ENCODE data around the gene MMP2. TPM values are rescaled to one million over a fixed set of nuclear protein-coding genes. Genes with fewer than 3 reads are reported as not detected.

Gene MMP2
- total and polyA plus RNA-seq, 2 of the 8 experiments (the other 6 are each of a cell fraction or from before 2014, with no cell fraction given), result 33.6 to 58.2 TPM

- Histone ChIP-seq H3K27ac (ENCODE audit: low read depth, low read length) (no peak overlapping the region), H4K8ac (ENCODE audit: extremely low read depth, insufficient read depth, low read length) (no peak overlapping the region), H4K91ac (replicated peaks; ENCODE audit: insufficient read length, low read length) (no peak overlapping the region), H3K36me3 (ENCODE audit: control insufficient read depth in 2 of 4, insufficient read depth in 4 of 4, low read length in 3 of 4) (no peaks in the 10 kb centered on the region), H4K20me1 (replicated peaks in 1 of 2; ENCODE audit: control insufficient read depth in 1 of 2, insufficient read depth in 2 of 2, low read length in 2 of 2) (no peaks in the 10 kb centered on the region), H2BK20ac (ENCODE audit: low read length) (no peak overlapping the region), H2BK15ac (ENCODE audit: low read length) (no peak overlapping the region), H3K23ac (ENCODE audit: insufficient read length) (no peak overlapping the region), H2BK5ac (ENCODE audit: low read depth, low read length) (no peak overlapping the region), H3K23me2 (ENCODE audit: low read depth, low read length) (no peaks in the 10 kb centered on the region), H2BK120ac (replicated peaks; ENCODE audit: low read depth, low read length) (no peak overlapping the region), H3K9me3 (ENCODE audit: insufficient read depth in 2 of 2, low read depth in 1 of 2, low read length in 1 of 2) (no peaks in the 10 kb centered on the region), H4K5ac (ENCODE audit: insufficient read length, low read depth, low read length) (no peak overlapping the region), H3K79me1 (ENCODE audit: low read depth, low read length) (no peaks in the 10 kb centered on the region), H3K4ac (replicated peaks; ENCODE audit: insufficient read length, low read depth, low read length) (no peak overlapping the region), H3K4me1 (replicated peaks in 1 of 4; ENCODE audit: control insufficient read depth in 3 of 4, insufficient read depth in 4 of 4, low read length in 3 of 4) (no peaks in the 10 kb centered on the region), H3K56ac (replicated peaks; ENCODE audit: insufficient read length, low read depth, low read length) (no peak overlapping the region), H3K18ac (ENCODE audit: extremely low read depth, low read length) (no peak overlapping the region), H3K9ac (replicated peaks in 1 of 4; ENCODE audit: extremely low read depth in 1 of 4, low read depth in 3 of 4, low read length in 3 of 4) (no peak overlapping the region), H2AK5ac (ENCODE audit: low read depth, low read length) (no peak overlapping the region), H2AFZ (ENCODE audit: low read length) (no peak overlapping the region), H3K27me3 (replicated peaks in 1 of 4; ENCODE audit: control insufficient read depth in 3 of 4, extremely low read depth in 1 of 4, insufficient read depth in 3 of 4, low read length in 3 of 4) (no peaks in the 10 kb centered on the region), H3K4me2 (ENCODE audit: insufficient read depth in 1 of 2, low read depth in 2 of 2, low read length in 2 of 2) (no peak overlapping the region), H3K4me3 (ENCODE audit: extremely low read depth in 1 of 4, insufficient read depth in 2 of 4, low read depth in 3 of 4, low read length in 4 of 4) (no peak overlapping the region), H2BK12ac (ENCODE audit: low read depth, low read length) (no peak overlapping the region), H3K14ac (ENCODE audit: insufficient read length) (no peak overlapping the region), H3K79me2 (ENCODE audit: control insufficient read depth in 1 of 2, insufficient read depth in 2 of 2, low read length in 2 of 2) (no peaks in the 10 kb centered on the region)
- ChIA-PET POLR2A (ENCODE audit: partially characterized antibody) (no interaction called here), CTCF (ENCODE audit: partially characterized antibody) (no interaction called here)
- no peak for FAIRE-seq
- WGBS, 2 experiments (ENCODE audit: extremely low coverage in 1 of 2, insufficient coverage in 1 of 2, insufficient read length in 1 of 2, insufficient replicate concordance in 2 of 2, low coverage in 1 of 2, low lambda C conversion rate in 2 of 2, missing lambda C conversion rate in 1 of 2), result 86% methylated on average over 5 of the region's 5 CpGs; no CpG with 5 or more reads in 1 of the 2 experiments
- no peak for DNase-seq (ENCODE audit: low read depth in 1 of 2, low spot score in 2 of 2)
- no peak for TF ChIP-seq ASH2L (IDR thresholded peaks at IDR 0.05; ENCODE audit: low read length)
Observed at GRCh38 chr16:55433535-55433934, 45.5 kb upstream of the MMP2 start.
